Measurements from ENCODE around the gene CISTR. TPM values are rescaled to one million over a fixed set of nuclear protein-coding genes. Genes with fewer than 3 reads are reported as not detected.

CISTR gene
- total and polyA plus RNA-seq, 8 donors = not detected

GRCh38 chr12:53750812-53751335 is 905 bp downstream of the CISTR start:
- Histone ChIP-seq H3K36me3 (no peaks in the 10 kb centered on the region), H3K4me1 (peaks cover 22 to 61% (median 41%) of the 10 kb centered on the region in 4 donors)

DNA sequence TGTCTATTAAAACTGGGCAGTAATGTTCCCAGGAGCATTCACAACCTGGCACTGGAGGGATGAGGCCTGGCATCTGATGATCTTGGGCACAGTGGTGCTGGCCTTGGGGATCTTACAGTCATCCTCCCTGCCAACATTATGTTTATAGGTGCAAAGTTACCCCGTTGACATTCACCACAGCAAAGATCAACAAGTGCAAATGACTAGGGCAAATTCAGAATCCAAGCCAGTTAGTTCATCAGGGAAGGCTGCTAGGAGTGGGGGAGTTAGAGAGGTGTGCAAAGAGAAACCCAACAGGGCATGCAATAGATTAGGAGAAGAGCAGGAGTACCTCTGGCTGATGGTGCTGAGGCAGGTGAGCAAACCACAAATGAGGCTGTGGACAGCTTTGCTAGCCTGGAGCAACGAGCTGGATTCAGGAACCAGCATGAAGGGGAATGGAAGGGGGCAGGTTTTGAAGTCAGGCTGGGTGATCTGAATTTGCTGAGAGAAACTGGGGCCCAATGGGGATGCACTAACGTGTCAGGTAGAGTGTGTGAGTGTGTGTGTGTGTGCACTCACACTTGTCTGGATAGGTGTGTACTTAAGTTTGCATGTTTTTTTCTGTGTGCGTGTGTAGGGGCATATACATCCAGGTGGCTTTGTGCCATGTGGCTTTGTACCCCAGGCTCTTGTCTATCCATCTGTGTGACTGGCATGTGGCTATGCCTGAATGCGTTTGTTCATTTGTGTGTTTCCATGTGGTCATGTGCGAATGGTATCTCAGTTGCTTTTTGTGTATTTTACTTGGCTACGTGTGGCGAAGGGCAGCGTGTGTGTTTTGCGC is 1.6 kb downstream of the CISTR start:
- no peaks in the 10 kb centered on the region for H3K9me3 ChIP-seq
- H3K36me3 ChIP-seq = no peaks in the 10 kb centered on the region
- intact Hi-C loops (cut with DNase I; ENCODE audit: low total_unique reads) = no loop called here
- H3K4me1 ChIP-seq = peaks cover 22 to 56% (median 37%) of the 10 kb centered on the region in 4 donors
- no peak for DNase-seq
- H3K27ac ChIP-seq = no peak overlapping the region
- TF ChIP-seq CTCF (IDR thresholded peaks at IDR 0.05) = no peak
- TF ChIP-seq EP300 (IDR thresholded peaks at IDR 0.05) = no peak
- no peak for TF ChIP-seq POLR2A (IDR thresholded peaks at IDR 0.05)
- no peak for TF ChIP-seq POLR2AphosphoS5 (IDR thresholded peaks at IDR 0.05)
- peak overlapping the region in 3 of 4 donors; percentile 51 to 63 (median 61) for H3K4me3 ChIP-seq
- H3K27me3 ChIP-seq = peaks cover 0 to 91% (median 58%) of the 10 kb centered on the region in 3 donors
- WGBS, 5 donors = 27 to 48% (median 32%) methylated on average over 8 to 10 of the region's 10 CpGs

More at GRCh38 chr12:53750812-53751335, 905 bp downstream of the CISTR start:
- TF ChIP-seq POLR2A (IDR thresholded peaks at IDR 0.05) = no peak
- TF ChIP-seq EP300 (IDR thresholded peaks at IDR 0.05) = no peak
- no peak for TF ChIP-seq POLR2AphosphoS5 (IDR thresholded peaks at IDR 0.05)
- TF ChIP-seq CTCF (IDR thresholded peaks at IDR 0.05) = no peak
- DNase-seq = peak in 1 of 2 donors; percentile 75
- H3K9me3 ChIP-seq = no peaks in the 10 kb centered on the region
- H3K27me3 ChIP-seq = peaks cover 0 to 91% (median 58%) of the 10 kb centered on the region in 3 donors
- peak overlapping the region; percentile 51 to 63 (median 57) for H3K4me3 ChIP-seq
- WGBS, 5 donors = 2 to 5% (median 4%) methylated on average over 24 to 36 of the region's 36 CpGs
- intact Hi-C loops (cut with DNase I; ENCODE audit: low total_unique reads) = no loop called here
- H3K27ac ChIP-seq = peak overlapping the region in 2 of 5 donors; percentile 6 to 72

DNA sequence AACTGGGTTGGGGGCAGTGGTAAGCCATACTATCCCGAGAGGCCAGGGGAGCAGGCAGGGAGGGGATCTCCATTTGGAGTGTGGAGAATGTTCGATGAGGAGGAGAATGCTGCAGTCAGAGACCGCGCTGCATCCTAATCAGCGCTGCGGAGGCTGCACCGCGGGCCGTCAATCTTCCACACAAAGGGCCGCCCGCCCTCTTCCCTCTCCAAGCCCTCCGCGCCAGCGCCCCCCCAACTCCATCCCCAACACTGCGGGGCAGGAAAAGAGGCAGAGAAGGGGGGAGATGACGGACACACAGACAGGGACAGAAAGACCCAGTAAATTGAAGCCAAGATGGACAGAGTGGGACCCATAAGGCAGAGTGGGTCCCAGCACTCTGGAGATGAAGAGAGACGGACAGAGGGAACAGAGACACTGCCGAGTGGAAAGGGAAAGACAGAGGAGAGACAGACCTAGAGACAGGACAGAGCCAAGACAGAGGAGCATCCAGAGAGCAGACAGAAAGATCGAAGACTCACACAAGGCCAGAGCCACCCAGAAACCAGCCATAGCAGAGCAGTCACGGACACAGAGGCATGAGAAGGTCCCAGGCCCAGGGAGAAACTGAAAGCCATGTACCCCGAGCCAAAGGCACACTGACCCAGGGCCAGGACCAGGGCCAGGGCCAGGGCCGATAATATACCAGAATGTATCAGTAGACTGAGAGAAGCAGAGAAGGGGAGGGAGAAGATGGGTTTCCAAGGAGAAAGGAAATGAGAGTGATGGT is 3.5 kb downstream of the CISTR start:
- no peak for TF ChIP-seq POLR2AphosphoS5 (IDR thresholded peaks at IDR 0.05)
- TF ChIP-seq POLR2A (IDR thresholded peaks at IDR 0.05) = no peak
- TF ChIP-seq EP300 (IDR thresholded peaks at IDR 0.05) = no peak
- TF ChIP-seq CTCF (IDR thresholded peaks at IDR 0.05) = no peak
- Histone ChIP-seq H3K36me3 (no peaks in the 10 kb centered on the region), H3K4me1 (peaks cover 22 to 39% (median 28%) of the 10 kb centered on the region in 4 donors), H3K9me3 (no peaks in the 10 kb centered on the region), H3K27ac (no peak overlapping the region), H3K27me3 (peaks cover 0 to 92% (median 59%) of the 10 kb centered on the region in 3 donors), H3K4me3 (no peak overlapping the region)
- no peak for DNase-seq
- 25 to 40% (median 27%) methylated on average over 20 to 22 of the region's 22 CpGs for WGBS, 5 donors
- intact Hi-C loops (cut with DNase I; ENCODE audit: low total_unique reads) = no loop called here

GRCh38 chr12:53747095-53747494 is 4.7 kb downstream of the CISTR start:
- DNase-seq = no peak
- H3K36me3 ChIP-seq = no peaks in the 10 kb centered on the region
- no peaks in the 10 kb centered on the region for H3K9me3 ChIP-seq
- TF ChIP-seq EP300 (IDR thresholded peaks at IDR 0.05) (no peak), POLR2A (IDR thresholded peaks at IDR 0.05) (no peak), CTCF (IDR thresholded peaks at IDR 0.05) (no peak), POLR2AphosphoS5 (IDR thresholded peaks at IDR 0.05) (no peak)
- H3K4me1 ChIP-seq = peaks cover 22 to 31% (median 27%) of the 10 kb centered on the region in 4 donors
- intact Hi-C loops (cut with DNase I; ENCODE audit: low total_unique reads) = no loop called here
- H3K27ac ChIP-seq = no peak overlapping the region
- H3K4me3 ChIP-seq = no peak overlapping the region
- 17 to 36% (median 22%) methylated on average over 5 of the region's 5 CpGs for WGBS, 5 donors
- H3K27me3 ChIP-seq = peaks cover 0 to 92% (median 66%) of the 10 kb centered on the region in 3 donors

Data from stomach (tissue), 9 donors.